Vagina (tissue), 2 donors: ENCODE measurements around the gene SHC3. TPM values are rescaled to one million over a fixed set of nuclear protein-coding genes. Genes with fewer than 3 reads are reported as not detected.

Source experiments
- DNase-seq, 2 donors: peaks; one replicate each; pipeline ENCODE4 v3.0.0-alpha.2; 2017; ENCODE audit errors: extremely low spot score in 2 of 2
- H3K27ac ChIP-seq: fragments of 200-600 bp; sonication (generic); one replicate; pipeline ENCODE4 v1.5.1; 2019
- H3K27me3 ChIP-seq: fragments of 200-600 bp; sonication (generic); one replicate; pipeline ENCODE4 v1.5.1; 2019
- H3K36me3 ChIP-seq, 2 donors: fragments of 200-600 bp; sonication (generic); one replicate each; pipeline ENCODE4 v1.5.1; 2017 to 2019
- H3K4me1 ChIP-seq: fragments of 200-600 bp; sonication (generic); one replicate; pipeline ENCODE4 v1.5.1; 2019
- H3K4me3 ChIP-seq, 2 donors: fragments of 200-600 bp; sonication (generic); 1 replicate in 1 of 2; 2 replicates in 1 of 2; pipeline ENCODE4 v1.5.1; 2016 to 2019
- H3K9me3 ChIP-seq: fragments of 200-600 bp; sonication (generic); one replicate; pipeline ENCODE4 v1.5.1; 2019
- CTCF ChIP-seq, 3 experiments: fragments of 450-650 bp in 2 of 3; fragments of 200-600 bp in 1 of 3; sonication (generic) in 1 of 3; IDR thresholded peaks; one replicate each; pipeline ENCODE4 v1.5.1; 2017 to 2019; ENCODE audit warnings: antibody characterized with exemption in 3 of 3, mild to moderate bottlenecking in 2 of 3, moderate library complexity in 2 of 3
- POLR2A ChIP-seq, 2 donors: fragments of 450-650 bp; IDR thresholded peaks; one replicate each; pipeline ENCODE4 v1.6.1; 2017; ENCODE audit warnings: antibody characterized with exemption in 2 of 2, mild to moderate bottlenecking in 2 of 2, moderate library complexity in 2 of 2
- POLR2AphosphoS5 ChIP-seq, 2 donors: sonication (generic); formaldehyde crosslinking; IDR thresholded peaks; one replicate each; pipeline ENCODE4 v1.9.0; 2017; ENCODE audit warnings: antibody characterized with exemption in 2 of 2, mild to moderate bottlenecking in 2 of 2, low read depth in 1 of 2; ENCODE audit not compliant: insufficient read depth in 1 of 2
- intact Hi-C: fragments of 100-400 bp; cut with DNase I; formaldehyde crosslinking; loops from one replicate; pipeline ENCODE4 v1.15.1; 2023
- total RNA-seq: library from RNA; depleted of rRNA; stranded (reverse); fragments of >200 nt; gene quantifications from one replicate; pipeline ENCODE4 v1.2.3, GENCODE V29; 2016

The SHC3 gene
- total RNA-seq, 1 donor from 2014 or later, result 6.1 TPM

GRCh38 chr9:89032661-89033060, 146.0 kb downstream of the SHC3 start:
- intact Hi-C loops, result no loop called here
- no peak for DNase-seq
- Histone ChIP-seq H3K27me3 (no peaks in the 10 kb centered on the region), H3K4me3 (no peak overlapping the region), H3K4me1 (peaks cover 17% of the 10 kb centered on the region), H3K36me3 (no peaks in the 10 kb centered on the region), H3K9me3 (peaks cover 4% of the 10 kb centered on the region), H3K27ac (no peak overlapping the region)
- TF ChIP-seq CTCF (IDR thresholded peaks at IDR 0.05) (no peak), POLR2A (IDR thresholded peaks at IDR 0.05) (no peak), POLR2AphosphoS5 (IDR thresholded peaks at IDR 0.05; ENCODE audit: insufficient read depth in 1 of 2, low read depth in 1 of 2) (no peak)

- no peaks in the 10 kb centered on the region for H3K27me3 ChIP-seq
- peaks cover 4% of the 10 kb centered on the region for H3K9me3 ChIP-seq
- no peak for DNase-seq
- H3K4me3 ChIP-seq, result no peak overlapping the region
- H3K36me3 ChIP-seq, result no peaks in the 10 kb centered on the region
- TF ChIP-seq POLR2AphosphoS5 (IDR thresholded peaks at IDR 0.05; ENCODE audit: insufficient read depth in 1 of 2, low read depth in 1 of 2), result no peak
- TF ChIP-seq POLR2A (IDR thresholded peaks at IDR 0.05), result no peak
- TF ChIP-seq CTCF (IDR thresholded peaks at IDR 0.05), result no peak
- intact Hi-C loops, result no loop called here
- H3K4me1 ChIP-seq, result peaks cover 13% of the 10 kb centered on the region
- no peak overlapping the region for H3K27ac ChIP-seq
Measured at GRCh38 chr9:89032173-89032572, 146.4 kb downstream of the SHC3 start.

GRCh38 chr9:89029788-89030187, 148.8 kb downstream of the SHC3 start:
- H3K9me3 ChIP-seq, result peaks cover 4% of the 10 kb centered on the region
- no peaks in the 10 kb centered on the region for H3K36me3 ChIP-seq
- intact Hi-C loops, result loop anchor here (10.0 kb wide), 1 partner anchor 145 kb away; the partner anchor contains the start of gene SHC3
- DNase-seq, result no peak
- TF ChIP-seq POLR2AphosphoS5 (IDR thresholded peaks at IDR 0.05; ENCODE audit: insufficient read depth in 1 of 2, low read depth in 1 of 2), result no peak
- no peak for TF ChIP-seq CTCF (IDR thresholded peaks at IDR 0.05)
- no peak for TF ChIP-seq POLR2A (IDR thresholded peaks at IDR 0.05)
- no peaks in the 10 kb centered on the region for H3K27me3 ChIP-seq
- no peak overlapping the region for H3K4me3 ChIP-seq
- no peak overlapping the region for H3K27ac ChIP-seq
- peaks cover 7% of the 10 kb centered on the region for H3K4me1 ChIP-seq

- peaks cover 4% of the 10 kb centered on the region for H3K9me3 ChIP-seq
- intact Hi-C loops, result loop anchor here (10.0 kb wide), 1 partner anchor 148 kb away; the partner anchor contains the start of gene SHC3
- H3K4me3 ChIP-seq, result no peak overlapping the region
- no peak for TF ChIP-seq CTCF (IDR thresholded peaks at IDR 0.05)
- TF ChIP-seq POLR2A (IDR thresholded peaks at IDR 0.05), result no peak
- no peak for TF ChIP-seq POLR2AphosphoS5 (IDR thresholded peaks at IDR 0.05; ENCODE audit: insufficient read depth in 1 of 2, low read depth in 1 of 2)
- H3K36me3 ChIP-seq, result no peaks in the 10 kb centered on the region
- peak overlapping the region; percentile 29 for H3K27ac ChIP-seq
- H3K4me1 ChIP-seq, result peaks cover 23% of the 10 kb centered on the region
- DNase-seq, result no peak
- H3K27me3 ChIP-seq, result no peaks in the 10 kb centered on the region
Measured at GRCh38 chr9:89026876-89027275, 151.7 kb downstream of the SHC3 start.

- H3K9me3 ChIP-seq, result peaks cover 4% of the 10 kb centered on the region
- no peaks in the 10 kb centered on the region for H3K36me3 ChIP-seq
- H3K4me1 ChIP-seq, result peaks cover 37% of the 10 kb centered on the region
- intact Hi-C loops, result loop anchor here (10.0 kb wide), 1 partner anchor 149 kb away; the partner anchor contains the start of gene SHC3
- H3K27me3 ChIP-seq, result no peaks in the 10 kb centered on the region
- TF ChIP-seq POLR2AphosphoS5 (IDR thresholded peaks at IDR 0.05; ENCODE audit: insufficient read depth in 1 of 2, low read depth in 1 of 2), result no peak
- TF ChIP-seq CTCF (IDR thresholded peaks at IDR 0.05), result no peak
- no peak for TF ChIP-seq POLR2A (IDR thresholded peaks at IDR 0.05)
- no peak overlapping the region for H3K4me3 ChIP-seq
- DNase-seq, result no peak
- H3K27ac ChIP-seq, result peak overlapping the region; percentile 92
Measured at GRCh38 chr9:89025553-89025952, 153.1 kb downstream of the SHC3 start.
